SU-DHL-6 (cell line): ENCODE data around the gene SLC33A1.

Experiments
- H2AFZ ChIP-seq: fragments of 200-600 bp; sonication (generic); 2 replicates; pipeline ENCODE4 v1.6.1; 2014; ENCODE audit warnings: low read depth, mild to moderate bottlenecking, moderate library complexity, mixed read lengths, antibody characterized with exemption, low read length; ENCODE audit not compliant: severe bottlenecking
- H3F3A ChIP-seq: fragments of 200-600 bp; shearing (Covaris generic); 2 replicates; pipeline ENCODE4 v1.6.0; 2016; ENCODE audit warnings: antibody characterized with exemption, mild to moderate bottlenecking; ENCODE audit not compliant: insufficient read depth
- H3K27ac ChIP-seq: fragments of 200-600 bp; sonication (generic); 2 replicates; pipeline ENCODE4 v1.5.1; 2016; ENCODE audit warnings: low read depth, mild to moderate bottlenecking, low read length, moderate library complexity, mixed read lengths
- H3K27me3 ChIP-seq: fragments of 200-600 bp; sonication (generic), shearing (Covaris generic); 2 replicates; pipeline ENCODE4 v1.6.0; 2014; ENCODE audit warnings: mild to moderate bottlenecking, low read length
- H3K36me3 ChIP-seq: fragments of 200-600 bp; sonication (generic); 2 replicates; pipeline ENCODE4 v1.6.1; 2014; ENCODE audit warnings: mild to moderate bottlenecking, low read length, mixed read lengths
- H3K4me2 ChIP-seq: fragments of 300-600, 200-600 bp; shearing (Covaris generic), sonication (generic); 2 replicates; pipeline ENCODE4 v1.6.0; 2014; ENCODE audit warnings: low read length, low read depth, mild to moderate bottlenecking; ENCODE audit not compliant: poor library complexity, severe bottlenecking
- H3K4me3 ChIP-seq: fragments of 200-600 bp; sonication (generic); 2 replicates; pipeline ENCODE4 v1.5.1; 2014; ENCODE audit warnings: antibody characterized with exemption, low read length, mild to moderate bottlenecking, mixed read lengths; ENCODE audit not compliant: insufficient read depth, poor library complexity, severe bottlenecking
- H3K79me2 ChIP-seq: fragments of 200-600 bp; sonication (generic); 2 replicates; pipeline ENCODE4 v1.6.1; 2014; ENCODE audit warnings: mild to moderate bottlenecking, low read length, moderate library complexity; ENCODE audit not compliant: insufficient read depth
- H3K9ac ChIP-seq: fragments of 200-600 bp; sonication (generic); 2 replicates; pipeline ENCODE4 v1.7.0; 2014; ENCODE audit warnings: mild to moderate bottlenecking, low read length
- H3K9me2 ChIP-seq: fragments of 200-600 bp; sonication (generic); replicated peaks from 2 replicates; pipeline ENCODE4 v1.6.1; 2014; ENCODE audit warnings: low read length; ENCODE audit not compliant: insufficient read depth
- H3K9me3 ChIP-seq: fragments of 200-600 bp; sonication (generic); 2 replicates; pipeline ENCODE4 v1.6.1; 2014; ENCODE audit warnings: low read length, mixed read lengths; ENCODE audit not compliant: insufficient read depth
- H4K20me1 ChIP-seq: fragments of 200-600 bp; sonication (generic); 2 replicates; pipeline ENCODE4 v1.6.1; 2014; ENCODE audit warnings: low read depth, mild to moderate bottlenecking, antibody characterized with exemption, low read length, moderate library complexity, mixed read lengths
- EZH2phosphoT487 ChIP-seq: fragments of 200-600 bp; sonication (generic), shearing (Covaris generic); conservative IDR thresholded peaks from 2 replicates; pipeline ENCODE4 v1.6.1; 2018; ENCODE audit warnings: mild to moderate bottlenecking, antibody characterized with exemption, low read length, moderate library complexity, mixed read lengths
- TF ChIP-seq, protein P1 (sequence below): fragments of 200-600 bp; sonication (generic); IDR thresholded peaks from one replicate; pipeline ENCODE4 v1.5.1; 2017; ENCODE audit warnings: antibody characterized with exemption, mild to moderate bottlenecking, low read length, moderate library complexity; ENCODE audit not compliant: insufficient read depth, poor library complexity, severe bottlenecking

The SLC33A1 gene

DNA sequence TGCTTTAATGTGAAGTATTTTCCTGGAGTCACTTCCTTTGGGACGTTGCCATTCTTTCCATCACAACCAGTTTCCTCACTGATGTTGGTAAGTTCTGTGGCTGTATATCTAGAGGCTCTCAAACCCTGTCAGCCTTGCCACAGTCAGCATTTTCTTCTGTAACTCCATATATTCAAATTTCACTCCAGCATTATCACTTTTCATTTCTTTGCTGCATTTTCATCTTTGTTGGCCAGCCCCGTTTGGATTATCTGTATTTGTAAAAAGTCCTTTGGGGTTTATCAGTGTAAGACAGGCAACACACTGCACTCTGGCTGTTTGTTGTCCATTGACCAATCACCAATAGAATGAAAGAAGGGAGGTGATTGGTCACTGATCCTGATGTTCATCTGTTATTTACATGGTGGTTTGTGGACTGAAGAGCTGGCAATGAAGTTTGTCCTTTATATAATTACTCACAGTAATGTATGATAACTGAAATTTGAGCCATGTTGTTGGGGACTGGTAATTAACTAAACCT lies 36.5 kb upstream of the SLC33A1 start:
- Histone ChIP-seq H3K27ac (no peak overlapping the region), H3K9me2 (no peaks in the 10 kb centered on the region), H3F3A (peaks cover 11% of the 10 kb centered on the region), H3K4me3 (no peak overlapping the region), H3K27me3 (no peaks in the 10 kb centered on the region), H3K9me3 (no peaks in the 10 kb centered on the region), H3K36me3 (peaks cover 21% of the 10 kb centered on the region; the same call in 1 of the 2 replicates), H3K4me2 (no peak overlapping the region), H4K20me1 (peaks cover 53% of the 10 kb centered on the region), H2AFZ (no peak overlapping the region), H3K9ac (no peak overlapping the region), H3K79me2 (peaks cover 78% of the 10 kb centered on the region)
- TF ChIP-seq, protein P1, sequence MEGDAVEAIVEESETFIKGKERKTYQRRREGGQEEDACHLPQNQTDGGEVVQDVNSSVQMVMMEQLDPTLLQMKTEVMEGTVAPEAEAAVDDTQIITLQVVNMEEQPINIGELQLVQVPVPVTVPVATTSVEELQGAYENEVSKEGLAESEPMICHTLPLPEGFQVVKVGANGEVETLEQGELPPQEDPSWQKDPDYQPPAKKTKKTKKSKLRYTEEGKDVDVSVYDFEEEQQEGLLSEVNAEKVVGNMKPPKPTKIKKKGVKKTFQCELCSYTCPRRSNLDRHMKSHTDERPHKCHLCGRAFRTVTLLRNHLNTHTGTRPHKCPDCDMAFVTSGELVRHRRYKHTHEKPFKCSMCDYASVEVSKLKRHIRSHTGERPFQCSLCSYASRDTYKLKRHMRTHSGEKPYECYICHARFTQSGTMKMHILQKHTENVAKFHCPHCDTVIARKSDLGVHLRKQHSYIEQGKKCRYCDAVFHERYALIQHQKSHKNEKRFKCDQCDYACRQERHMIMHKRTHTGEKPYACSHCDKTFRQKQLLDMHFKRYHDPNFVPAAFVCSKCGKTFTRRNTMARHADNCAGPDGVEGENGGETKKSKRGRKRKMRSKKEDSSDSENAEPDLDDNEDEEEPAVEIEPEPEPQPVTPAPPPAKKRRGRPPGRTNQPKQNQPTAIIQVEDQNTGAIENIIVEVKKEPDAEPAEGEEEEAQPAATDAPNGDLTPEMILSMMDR, result no peak
- TF ChIP-seq EZH2phosphoT487, result no peak

DNA sequence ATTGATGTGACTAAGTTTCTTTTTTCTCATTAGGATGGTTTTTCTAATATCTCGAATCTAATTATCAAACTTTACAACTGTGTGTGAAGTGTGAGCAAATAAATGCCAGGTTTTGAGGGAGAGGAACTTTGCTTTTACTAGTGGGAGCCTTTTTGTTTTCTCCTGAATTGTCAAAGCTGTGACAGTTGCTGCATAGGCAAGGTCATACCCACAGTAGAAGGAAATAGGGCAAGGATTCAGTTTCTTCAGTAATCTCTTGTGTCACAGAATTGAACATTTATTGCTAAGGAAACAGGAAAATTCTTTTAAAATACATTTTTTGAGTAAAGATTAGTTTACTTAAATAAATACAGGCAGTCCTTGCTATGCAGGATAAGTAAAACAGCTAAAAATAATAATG lies 35.7 kb upstream of the SLC33A1 start:
- Histone ChIP-seq H3K4me3 (no peak overlapping the region), H3K9me3 (no peaks in the 10 kb centered on the region), H3K79me2 (peaks cover 85% of the 10 kb centered on the region), H2AFZ (no peak overlapping the region), H4K20me1 (peaks cover 53% of the 10 kb centered on the region), H3K9ac (no peak overlapping the region), H3F3A (peaks cover 11% of the 10 kb centered on the region), H3K36me3 (peaks cover 17% of the 10 kb centered on the region; the same call in 1 of the 2 replicates), H3K4me2 (no peak overlapping the region), H3K9me2 (no peaks in the 10 kb centered on the region), H3K27me3 (no peaks in the 10 kb centered on the region), H3K27ac (no peak overlapping the region)
- no peak for TF ChIP-seq EZH2phosphoT487
- TF ChIP-seq, protein P1, result no peak

DNA sequence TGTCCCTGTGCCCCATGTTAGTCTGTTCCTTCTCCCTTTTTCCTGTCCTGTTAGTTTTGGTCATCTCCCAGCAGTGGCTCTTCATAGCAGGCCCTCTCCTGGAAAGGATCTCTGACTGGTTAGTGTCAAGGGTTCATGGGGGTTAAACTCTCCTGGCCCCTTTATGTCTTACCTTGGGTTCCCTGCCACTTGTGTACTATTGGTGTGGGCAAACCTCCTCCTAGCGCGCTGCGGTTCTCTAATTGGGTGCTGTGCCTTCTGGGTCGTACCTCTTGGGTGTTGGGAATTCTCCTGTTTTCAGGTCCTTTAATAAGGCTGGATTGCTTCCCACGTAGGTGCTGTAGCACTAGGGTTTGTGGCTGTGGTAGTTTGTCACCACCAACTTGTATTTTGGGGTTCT lies 35.0 kb upstream of the SLC33A1 start:
- Histone ChIP-seq H3K4me2 (no peak overlapping the region), H3K27ac (no peak overlapping the region), H3K27me3 (no peaks in the 10 kb centered on the region), H2AFZ (no peak overlapping the region), H3K36me3 (peaks cover 11% of the 10 kb centered on the region; the same call in 1 of the 2 replicates), H3F3A (peaks cover 11% of the 10 kb centered on the region), H3K79me2 (peaks cover 93% of the 10 kb centered on the region), H4K20me1 (peaks cover 53% of the 10 kb centered on the region), H3K9me3 (no peaks in the 10 kb centered on the region), H3K4me3 (no peak overlapping the region), H3K9ac (no peak overlapping the region), H3K9me2 (no peaks in the 10 kb centered on the region)
- no peak for TF ChIP-seq EZH2phosphoT487
- TF ChIP-seq, protein P1, result no peak
